Right lung (tissue), 5 donors: ENCODE results near the gene NFATC4. TPM values are rescaled to one million over a fixed set of nuclear protein-coding genes. Genes with fewer than 3 reads are reported as not detected.
"Not testable (repeated sequence)": the region's sequence is repeated elsewhere in the genome, so short reads cannot be mapped to it uniquely, and the experiment has no call there.

Experiments used
- DNase-seq, 2 donors: peaks; one replicate each; pipeline ENCODE4 v3.0.0-alpha.2; 2013
- polyA plus RNA-seq, 5 donors: library from polyadenylated mRNA; unstranded; fragments of 120-200 nt; gene quantifications; one replicate each; pipeline versions ENCODE4 v1.2.1 to v1.2.3, GENCODE V29; 2013; ENCODE audit warnings: inconsistent platforms in 1 of 5, low replicate concordance in 1 of 5; ENCODE audit not compliant: insufficient read length in 5 of 5, insufficient read depth in 1 of 5

NFATC4 gene
- polyA plus RNA-seq, 5 donors, result 64.5 to 102 (median 88.3) TPM

DNA sequence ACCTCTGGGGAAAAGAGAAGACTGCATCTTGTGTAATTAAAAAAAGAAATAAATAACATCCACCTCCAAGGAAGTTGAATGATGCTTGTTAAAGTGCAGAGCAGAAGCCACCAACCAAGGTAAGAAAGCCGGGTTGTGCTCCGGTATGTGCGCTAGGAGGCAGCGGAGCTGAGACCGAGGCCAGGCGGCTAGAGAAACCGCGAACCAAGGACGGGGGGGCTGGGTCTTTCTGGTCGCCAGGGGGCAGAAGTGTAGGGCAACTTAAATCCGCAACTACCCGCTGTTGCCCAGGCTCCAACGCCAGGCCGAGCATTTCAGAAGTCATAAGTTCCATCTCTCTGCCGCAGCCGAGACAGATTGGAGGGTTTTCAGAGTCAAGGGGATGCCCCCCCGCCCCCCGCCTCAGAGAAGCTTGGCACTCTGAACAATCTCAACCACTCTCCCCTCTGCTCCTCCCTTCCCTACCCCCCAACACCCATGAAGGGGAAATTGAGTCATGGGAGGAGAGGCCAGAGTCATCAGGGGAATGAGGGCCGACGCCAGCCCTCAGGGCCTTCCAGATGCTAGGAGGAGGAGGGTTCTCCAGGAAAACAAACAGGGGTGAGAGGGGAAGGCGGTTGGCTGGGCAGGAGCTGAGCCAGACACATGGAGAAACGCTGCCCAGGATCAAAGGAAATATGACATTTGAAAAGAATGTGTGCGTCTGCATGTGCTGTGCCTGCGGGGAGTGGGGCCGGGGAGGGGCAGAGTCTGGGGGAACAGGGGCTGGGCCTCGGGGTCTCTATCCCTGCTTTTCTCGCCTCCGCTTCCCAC is 2.2 kb upstream of the NFATC4 start:
- DNase-seq, result peak; percentile 85 to 90

DNA sequence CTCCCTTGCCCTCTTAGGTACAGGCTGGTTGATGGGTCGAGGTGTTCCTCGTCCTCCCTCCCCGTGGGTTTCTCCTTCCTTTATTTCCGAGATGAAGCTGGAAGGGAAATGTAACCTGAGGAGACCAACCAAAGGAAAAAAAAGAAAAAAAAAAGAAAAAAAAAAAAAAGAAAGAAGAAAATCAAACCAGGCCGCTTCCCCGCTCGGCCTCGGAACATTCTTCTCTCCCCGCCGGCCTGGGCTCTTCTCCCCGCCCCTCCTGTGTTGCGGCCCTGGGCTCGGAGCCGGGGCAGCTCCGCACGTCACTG is 1.6 kb upstream of the NFATC4 start:
- no peak for DNase-seq

DNA sequence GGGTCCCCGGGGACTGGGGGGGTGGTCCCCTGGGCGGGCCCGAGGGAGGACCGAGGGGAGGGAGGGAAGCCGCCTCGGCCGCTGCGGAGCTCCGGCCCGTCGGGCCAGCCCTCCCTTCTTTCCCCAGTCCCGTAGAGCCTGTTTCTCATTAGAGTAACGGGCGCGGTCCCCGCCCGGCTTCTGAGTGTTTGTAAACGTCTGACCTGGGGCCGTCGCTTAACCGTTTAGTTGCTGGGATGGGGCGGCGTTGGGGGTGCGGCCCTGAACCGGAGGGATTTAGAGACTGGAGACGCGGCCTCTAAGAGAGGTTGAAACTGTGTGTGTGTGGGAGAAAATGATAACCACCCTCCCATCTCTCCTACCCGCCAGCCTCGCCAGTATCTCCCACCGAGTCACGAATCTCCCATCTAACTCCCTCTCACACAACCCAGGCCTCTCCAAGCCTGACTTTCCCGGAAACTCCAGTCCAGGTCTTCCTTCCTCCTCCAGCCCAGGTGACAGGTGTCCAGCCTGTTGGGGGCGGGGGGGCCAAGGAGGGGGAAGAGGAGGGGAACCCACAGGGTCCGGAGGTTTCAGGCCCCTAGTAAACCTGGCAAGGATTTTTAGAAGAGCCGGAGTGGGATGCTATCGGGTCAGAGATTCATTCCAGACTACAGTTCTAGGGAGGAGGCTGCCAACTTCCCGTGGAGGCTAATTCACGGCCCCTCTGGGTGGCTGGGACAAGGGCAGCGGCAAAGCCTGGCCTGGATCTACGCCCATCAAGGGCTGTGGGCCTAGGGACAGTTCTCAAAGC is 1.1 kb upstream of the NFATC4 start:
- DNase-seq, result peak; percentile 95

DNA sequence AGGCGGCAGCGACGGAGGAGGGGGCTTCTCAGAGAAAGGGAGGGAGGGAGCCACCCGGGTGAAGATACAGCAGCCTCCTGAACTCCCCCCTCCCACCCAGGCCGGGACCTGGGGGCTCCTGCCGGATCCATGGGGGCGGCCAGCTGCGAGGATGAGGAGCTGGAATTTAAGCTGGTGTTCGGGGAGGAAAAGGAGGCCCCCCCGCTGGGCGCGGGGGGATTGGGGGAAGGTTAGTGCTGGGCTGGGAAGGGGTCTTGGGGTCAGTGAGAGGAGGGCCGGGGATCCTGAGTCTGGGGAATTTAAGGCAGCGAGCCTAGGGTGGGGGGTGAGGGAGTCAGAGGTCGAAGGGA is 203 bp downstream of the NFATC4 start:
- DNase-seq, result no peak

DNA sequence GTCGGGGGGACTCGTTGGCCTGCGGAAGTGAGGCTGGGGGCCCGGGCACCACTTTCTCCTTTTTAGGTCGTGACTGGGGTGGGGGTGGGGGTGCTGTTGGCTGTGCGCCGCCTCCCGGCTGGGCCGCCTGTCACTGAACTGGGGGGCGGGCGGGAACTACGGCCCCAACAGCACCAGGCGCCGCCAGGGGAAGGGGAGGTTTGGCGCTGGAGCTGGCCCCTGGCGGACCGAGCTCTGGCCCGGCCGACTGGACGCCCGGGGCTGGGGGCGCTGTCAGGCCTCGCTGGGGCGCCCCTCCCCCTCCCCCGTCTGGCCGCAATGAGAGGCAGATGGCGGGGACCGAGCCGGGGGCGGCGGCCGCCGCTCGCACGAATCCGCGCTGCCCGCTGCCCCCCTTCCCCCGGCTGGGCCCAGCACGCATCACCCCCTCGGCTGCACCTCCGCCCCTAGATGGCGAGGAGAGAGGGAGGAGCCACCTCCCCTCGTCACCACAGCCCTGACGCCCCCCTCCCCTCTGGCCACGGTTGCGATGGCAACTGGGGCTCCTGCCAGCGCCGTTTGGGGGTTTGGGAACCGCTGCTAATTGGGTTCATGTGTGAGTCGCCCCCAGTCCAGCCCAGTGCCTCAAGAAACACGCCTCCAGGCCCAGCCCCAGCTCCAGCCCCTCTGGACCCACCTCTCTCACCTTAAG is 723 bp downstream of the NFATC4 start:
- peak; percentile 87 to 88 for DNase-seq

DNA sequence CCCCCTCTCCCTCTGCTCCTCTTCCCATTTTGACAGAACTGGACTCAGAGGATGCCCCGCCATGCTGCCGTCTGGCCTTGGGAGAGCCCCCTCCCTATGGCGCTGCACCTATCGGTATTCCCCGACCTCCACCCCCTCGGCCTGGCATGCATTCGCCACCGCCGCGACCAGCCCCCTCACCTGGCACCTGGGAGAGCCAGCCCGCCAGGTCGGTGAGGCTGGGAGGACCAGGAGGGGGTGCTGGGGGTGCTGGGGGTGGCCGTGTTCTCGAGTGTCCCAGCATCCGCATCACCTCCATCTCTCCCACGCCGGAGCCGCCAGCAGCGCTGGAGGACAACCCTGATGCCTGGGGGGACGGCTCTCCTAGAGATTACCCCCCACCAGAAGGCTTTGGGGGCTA is 1.5 kb downstream of the NFATC4 start:
- no peak for DNase-seq

DNA sequence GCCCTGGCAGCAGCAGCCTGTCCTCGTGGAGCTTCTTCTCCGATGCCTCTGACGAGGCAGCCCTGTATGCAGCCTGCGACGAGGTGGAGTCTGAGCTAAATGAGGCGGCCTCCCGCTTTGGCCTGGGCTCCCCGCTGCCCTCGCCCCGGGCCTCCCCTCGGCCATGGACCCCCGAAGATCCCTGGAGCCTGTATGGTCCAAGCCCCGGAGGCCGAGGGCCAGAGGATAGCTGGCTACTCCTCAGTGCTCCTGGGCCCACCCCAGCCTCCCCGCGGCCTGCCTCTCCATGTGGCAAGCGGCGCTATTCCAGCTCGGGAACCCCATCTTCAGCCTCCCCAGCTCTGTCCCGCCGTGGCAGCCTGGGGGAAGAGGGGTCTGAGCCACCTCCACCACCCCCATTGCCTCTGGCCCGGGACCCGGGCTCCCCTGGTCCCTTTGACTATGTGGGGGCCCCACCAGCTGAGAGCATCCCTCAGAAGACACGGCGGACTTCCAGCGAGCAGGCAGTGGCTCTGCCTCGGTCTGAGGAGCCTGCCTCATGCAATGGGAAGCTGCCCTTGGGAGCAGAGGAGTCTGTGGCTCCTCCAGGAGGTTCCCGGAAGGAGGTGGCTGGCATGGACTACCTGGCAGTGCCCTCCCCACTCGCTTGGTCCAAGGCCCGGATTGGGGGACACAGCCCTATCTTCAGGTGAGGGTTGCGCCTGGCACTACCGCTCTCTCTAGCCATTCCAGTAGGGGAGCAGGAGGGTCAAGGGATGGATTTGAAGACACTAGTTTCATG is 2.1 kb downstream of the NFATC4 start:
- no peak for DNase-seq

DNA sequence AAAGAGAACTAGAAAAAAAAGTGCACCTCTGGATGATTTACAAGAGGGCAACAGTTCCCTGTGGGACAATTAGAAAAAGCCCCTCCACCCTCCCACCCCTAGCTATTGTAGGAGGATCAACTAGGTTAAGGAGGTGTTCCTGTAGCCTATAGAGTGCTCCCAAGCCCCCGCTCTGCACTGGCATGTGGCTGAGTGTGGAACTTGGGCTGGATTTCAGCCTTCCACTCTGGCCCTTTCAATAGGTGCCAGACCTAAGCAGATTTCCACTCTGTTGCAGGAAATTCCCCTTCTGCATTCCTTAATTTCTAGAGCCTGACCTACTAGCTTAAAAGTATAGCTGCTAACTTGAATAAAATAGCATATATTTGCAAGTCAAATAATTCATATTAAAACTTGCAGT is 2.8 kb downstream of the NFATC4 start:
- DNase-seq, result no peak

DNA sequence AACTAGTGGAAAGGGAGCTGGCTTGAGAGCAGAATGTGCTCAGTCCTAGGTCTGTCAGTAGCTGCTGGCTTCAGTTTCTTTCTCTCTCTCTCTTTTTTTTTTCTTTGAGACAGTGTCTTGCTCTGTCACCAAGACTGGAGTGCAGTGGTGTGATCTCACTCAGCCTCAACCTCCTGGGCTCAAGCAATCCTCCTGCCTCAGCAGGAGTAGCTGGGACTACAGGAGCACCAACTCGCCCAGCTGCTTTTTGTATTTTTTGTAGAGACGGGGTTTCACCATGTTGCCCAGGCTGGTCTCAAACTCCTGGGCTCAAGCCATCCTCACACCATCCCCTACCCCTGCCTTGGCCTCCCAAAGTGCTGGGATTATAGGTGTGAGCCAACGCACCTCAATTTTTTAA is 3.6 kb downstream of the NFATC4 start:
- DNase-seq, result not testable (repeated sequence)

DNA sequence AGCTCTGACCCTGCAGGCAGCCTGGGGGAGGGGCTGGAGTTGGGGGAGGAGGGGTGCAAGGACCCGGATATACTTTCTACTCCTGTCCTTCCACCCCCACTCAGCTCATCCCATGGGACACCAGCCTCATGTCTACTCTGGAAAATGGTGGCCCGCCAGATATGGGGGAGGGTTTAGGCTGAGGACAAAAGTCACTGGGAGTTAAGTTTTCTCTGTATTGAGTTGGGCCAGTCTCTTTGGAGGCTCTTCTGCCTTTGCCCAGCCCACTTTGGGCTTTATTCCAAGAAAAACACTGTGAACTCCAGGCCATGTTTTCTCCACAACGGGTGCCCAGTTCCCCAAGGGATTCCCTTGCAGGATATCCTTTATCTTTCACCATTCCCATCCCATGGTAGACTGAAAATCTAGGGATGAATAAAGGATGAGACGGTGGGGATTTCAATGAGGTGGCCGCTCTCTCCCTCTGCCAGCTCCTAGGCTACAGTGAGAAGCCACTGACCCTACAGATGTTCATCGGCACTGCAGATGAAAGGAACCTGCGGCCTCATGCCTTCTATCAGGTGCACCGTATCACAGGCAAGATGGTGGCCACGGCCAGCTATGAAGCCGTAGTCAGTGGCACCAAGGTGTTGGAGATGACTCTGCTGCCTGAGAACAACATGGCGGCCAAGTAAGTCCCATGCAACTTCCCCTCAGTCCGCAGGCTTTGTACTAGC is 4.9 kb downstream of the NFATC4 start:
- DNase-seq, result peak in 1 of 2 donors; percentile 31

DNA sequence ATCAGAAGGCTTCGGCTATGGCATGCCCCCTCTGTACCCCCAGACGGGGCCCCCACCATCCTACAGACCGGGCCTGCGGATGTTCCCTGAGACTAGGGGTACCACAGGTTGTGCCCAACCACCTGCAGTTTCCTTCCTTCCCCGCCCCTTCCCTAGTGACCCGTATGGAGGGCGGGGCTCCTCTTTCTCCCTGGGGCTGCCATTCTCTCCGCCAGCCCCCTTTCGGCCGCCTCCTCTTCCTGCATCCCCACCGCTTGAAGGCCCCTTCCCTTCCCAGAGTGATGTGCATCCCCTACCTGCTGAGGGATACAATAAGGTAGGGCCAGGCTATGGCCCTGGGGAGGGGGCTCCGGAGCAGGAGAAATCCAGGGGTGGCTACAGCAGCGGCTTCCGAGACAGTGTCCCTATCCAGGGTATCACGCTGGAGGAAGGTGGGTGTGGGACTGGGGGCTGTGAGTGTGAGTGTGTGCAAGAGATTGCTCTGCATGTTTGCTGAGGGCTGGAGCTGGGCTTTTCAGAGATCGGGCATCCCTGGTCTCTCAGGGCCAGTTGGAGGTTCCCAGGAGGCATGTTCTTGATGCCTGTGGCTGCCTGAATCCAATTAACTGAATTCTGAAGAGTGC is 8.6 kb downstream of the NFATC4 start:
- no peak for DNase-seq

DNA sequence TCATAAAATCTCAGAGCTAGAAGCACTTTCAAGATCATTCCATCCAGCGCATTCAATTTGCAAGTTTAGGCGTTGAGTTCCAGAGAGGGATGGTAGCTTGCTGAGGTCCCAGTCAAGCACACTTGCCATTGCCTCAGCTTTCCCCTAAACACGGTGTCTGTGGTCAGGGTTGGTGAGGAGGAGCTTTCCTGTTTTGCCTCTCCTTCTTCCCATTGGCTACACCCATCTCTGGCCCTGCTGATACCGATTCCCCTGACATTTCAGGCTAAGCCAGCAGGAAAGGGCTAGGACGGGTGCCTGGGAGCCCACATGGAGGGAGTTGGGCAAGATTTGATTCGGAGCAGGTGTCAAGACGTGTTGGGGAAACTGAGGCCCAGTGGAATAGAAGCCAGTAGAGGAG is 9.1 kb downstream of the NFATC4 start:
- no peak for DNase-seq

DNA sequence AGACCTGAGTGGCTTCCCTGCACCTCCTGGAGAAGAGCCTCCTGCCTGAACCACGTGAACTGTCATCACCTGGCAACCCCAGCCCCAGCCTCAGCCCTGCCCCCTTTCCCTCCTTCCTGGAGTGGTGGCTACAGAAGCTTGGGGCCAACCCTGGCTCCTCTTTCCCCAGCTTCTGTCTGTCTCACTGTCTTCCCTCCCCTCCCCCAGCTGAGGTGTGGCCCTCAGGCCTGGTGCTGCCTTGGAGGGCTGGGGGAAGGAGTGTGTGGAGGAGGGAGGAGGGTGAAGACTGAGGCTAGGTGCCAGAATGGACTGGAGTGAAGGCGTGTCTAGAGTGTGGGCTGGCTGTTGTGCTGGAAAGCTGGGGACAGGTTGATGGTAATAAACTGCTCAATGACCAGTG is 9.7 kb downstream of the NFATC4 start:
- no peak for DNase-seq

DNA sequence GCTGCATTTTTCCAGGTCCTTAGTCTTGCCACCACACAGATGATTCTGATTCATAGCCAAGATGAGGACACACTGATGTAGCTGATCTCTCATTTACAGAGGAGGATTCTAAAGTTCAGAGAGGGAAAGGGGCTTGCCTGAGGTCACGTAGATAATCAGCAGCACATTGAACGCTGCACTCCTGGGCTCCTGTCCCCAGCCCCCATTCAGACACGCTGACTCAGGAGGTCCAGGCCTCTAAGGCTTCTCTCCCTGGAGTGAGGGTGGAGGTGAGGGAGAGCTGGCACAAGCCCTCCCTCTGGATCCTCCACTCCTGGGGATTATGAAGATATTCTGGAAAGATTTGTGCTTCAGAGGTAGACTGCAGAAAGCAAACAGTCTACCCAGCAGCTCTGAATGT is 10.3 kb downstream of the NFATC4 start:
- no peak for DNase-seq

DNA sequence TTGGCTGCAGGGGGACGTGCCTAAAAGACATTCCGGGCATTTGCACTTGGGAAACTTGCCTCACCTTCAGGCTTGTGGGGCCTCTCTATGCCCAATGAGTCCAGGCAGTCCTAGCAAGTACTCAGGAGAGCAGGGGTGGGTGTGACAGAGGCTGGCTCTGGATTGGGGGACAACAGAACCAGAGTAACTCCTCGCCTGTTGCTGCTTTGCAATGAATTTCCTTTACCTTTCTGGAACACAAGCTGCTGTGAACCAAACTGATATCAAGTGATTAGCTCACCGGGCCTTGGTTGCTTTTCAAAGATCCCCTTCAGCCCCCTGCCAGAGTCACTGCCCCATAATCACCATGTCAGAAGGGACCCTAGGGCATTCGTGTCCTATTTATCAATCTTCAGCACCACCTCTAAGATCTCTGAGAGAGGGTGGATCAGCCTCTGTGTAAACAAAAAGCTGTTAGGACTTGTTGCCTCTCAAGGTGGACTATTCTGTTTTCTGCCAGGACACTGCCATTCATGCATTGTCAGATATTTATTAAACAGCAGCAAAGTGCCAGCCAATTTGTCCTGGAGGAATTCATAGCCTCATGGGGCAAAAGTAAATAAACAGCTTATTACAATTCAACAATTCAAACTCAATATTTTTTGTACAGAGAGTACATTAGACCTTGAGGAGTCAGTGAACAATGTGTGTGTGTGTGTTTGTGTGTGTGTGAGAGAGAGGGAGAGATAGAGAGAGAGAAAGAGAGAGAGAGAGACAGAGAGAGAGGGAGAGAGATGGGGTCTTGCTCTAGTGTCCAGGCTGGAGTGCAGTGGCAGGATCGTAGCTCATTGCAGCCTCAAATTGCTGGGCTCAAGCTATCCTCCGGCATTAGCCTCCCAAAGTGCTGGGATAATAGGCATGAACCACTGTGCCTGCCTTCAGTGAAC is 11.3 kb downstream of the NFATC4 start:
- DNase-seq, result no peak

DNA sequence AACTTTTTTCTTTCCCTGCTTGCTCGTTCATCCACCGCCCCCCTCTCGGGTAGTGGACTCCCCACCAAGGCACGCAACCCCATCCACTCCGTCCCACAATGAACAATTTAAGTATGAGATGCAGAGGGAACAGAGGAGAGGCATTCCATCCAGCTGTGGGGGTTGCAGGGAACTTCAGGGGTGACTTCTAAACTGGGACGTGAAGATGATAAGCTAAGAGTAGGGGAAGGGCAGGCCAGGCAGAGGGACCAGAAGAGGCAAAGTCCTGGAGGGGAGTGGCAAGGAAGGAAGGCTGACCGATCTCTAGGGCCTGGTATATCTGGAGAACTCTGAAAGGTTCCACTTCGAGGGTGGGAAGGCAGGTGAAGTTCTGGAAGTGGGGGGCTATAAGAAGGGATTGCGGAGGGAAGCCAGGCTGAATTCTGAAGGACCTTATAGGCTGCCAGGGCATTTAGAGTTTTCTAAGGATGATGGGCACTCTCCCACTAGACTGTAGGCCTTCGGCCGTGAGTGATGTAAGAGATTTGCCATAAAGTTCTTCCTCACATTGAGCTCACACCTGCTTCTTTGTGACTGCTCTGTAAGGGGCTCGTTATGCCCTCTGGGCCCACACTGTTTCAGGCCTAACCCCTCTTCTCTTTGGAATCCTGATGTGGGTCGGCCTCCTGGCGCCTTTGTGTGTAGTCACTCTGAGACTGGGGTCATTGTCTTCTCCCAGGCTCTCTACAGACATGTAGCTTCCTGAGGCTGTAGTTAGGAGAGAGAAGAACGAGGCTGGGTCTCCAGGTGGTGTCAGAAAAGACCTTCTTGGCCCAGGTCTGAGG is 12.1 kb downstream of the NFATC4 start:
- no peak for DNase-seq

DNA sequence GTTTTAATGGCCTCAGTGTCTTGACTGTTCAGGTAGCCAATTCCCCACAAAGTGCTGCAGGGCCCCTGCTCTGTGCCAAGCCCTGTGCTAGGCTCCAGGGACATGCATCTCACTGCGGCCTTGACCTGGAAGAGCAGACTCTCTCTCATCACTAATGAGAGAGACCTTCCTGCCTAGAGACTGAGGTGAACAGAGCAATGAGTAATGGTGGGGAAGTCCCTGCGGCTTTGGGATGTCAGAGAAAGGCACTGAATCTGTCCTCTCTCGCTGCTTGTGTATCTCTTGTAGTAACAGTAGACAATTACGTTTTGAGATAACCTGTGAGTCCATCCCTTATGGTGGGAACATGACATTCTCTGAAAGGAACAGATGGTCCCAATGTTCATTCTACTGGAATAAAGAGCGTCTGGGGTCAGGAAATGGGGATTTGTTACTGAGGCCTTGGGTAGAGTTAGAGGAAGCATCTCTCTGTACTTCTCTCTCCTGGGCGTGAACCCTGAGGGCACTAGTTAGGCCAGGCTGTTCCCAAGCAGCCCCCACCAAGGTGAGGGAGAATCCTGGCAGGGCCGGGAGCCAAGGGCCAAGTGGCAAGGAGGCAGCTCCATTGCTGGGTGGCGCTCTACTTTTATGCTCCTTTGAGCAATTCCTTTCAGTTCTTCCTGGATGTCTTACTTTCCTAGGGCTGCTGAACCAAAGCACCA is 13.5 kb downstream of the NFATC4 start:
- DNase-seq, result no peak

DNA sequence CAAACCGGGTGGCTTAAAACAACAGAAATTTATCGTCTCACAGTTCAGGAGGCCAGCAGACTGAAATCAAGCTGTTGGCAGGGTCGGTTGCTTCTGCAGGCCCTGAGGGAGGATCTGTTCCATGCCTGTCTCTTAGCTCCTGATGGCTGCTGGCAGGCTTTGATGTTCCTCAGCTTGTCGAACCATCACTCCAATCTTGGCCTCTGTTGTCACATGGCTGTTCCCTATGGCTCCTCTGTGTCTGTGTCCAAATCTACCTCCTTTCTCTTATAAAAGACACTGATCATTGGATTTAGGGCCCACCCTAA is 14.0 kb downstream of the NFATC4 start:
- no peak for DNase-seq
